Measurements from ENCODE around the gene PRB4. TPM values are rescaled to one million over a fixed set of nuclear protein-coding genes. Genes with fewer than 3 reads are reported as not detected.
"Not testable (repeated sequence)": the region's sequence is repeated elsewhere in the genome, so short reads cannot be mapped to it uniquely, and the experiment has no call there.

PRB4 gene
- total RNA-seq: not detected

DNA sequence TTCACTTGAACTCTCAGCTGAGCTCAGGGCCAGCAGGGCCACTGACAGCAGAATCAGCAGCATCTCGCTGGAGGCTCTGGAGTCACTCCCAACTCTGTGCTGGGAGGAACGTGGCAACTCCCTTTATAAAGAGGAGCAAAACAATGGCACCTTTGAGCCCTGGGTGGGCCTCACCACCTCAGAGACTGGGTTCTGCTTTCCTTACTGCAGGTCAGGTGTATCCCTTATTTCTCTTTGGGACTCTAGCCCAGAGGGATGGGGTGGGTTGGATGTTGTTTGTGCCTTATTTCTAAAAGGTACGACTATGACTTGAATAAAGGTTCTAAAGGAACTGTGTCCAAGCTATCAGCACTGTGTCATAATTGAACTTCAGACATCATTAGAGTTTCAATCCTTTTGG lies at the start of gene PRB4:
TSS of gene PRB4 (minus strand) at position 101 of the 400 bp plus-strand sequence. CDS start at position 63, 38 bp downstream.
- H3K27ac Mint-ChIP-seq: no peak within 1 kb of the TSS
- POLR2A ChIA-PET: no interaction called here

DNA sequence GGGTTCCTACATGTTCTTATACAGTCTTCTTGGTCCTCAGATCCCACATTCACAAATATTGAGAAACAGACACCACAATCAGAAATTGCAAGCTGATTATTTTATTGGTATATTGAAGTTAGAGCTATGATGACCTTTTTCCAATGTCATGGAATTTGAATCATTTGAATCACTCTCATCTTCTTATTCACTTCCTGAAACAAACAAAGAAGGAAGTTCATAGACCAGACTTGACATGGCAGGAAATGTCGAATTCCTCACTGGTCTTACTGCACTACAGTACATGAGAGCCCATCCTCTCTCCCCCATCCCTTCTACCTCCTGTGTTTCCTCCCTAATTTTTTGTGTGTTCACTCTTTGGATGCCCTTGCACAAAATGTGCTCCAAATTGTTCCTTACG lies 41.5 kb upstream of the PRB4 start:
- POLR2A ChIA-PET; H3K4me1 Mint-ChIP-seq (ENCODE audit: low read depth); H3K27ac Mint-ChIP-seq; ATAC-seq; H3K27me3 Mint-ChIP-seq (ENCODE audit: low read depth); H3K36me3 Mint-ChIP-seq (ENCODE audit: low read depth); DNase-seq; CTCF ChIA-PET; H3K4me3 Mint-ChIP-seq; H3K9me3 Mint-ChIP-seq (ENCODE audit: insufficient read depth): not testable (repeated sequence)

More for the DNA sequence above, at the start of gene PRB4:
- DNase-seq (no peak), ATAC-seq (no peak)
- CTCF ChIA-PET: no interaction called here
- Mint-ChIP-seq H3K36me3 (ENCODE audit: low read depth) (no peaks in the 10 kb centered on the region), H3K27me3 (ENCODE audit: low read depth) (peaks cover 6% of the 10 kb centered on the region), H3K4me1 (ENCODE audit: low read depth) (no peaks in the 10 kb centered on the region), H3K9me3 (ENCODE audit: insufficient read depth) (no peaks in the 10 kb centered on the region), H3K4me3 (no peak within 1 kb of the TSS)

DNA sequence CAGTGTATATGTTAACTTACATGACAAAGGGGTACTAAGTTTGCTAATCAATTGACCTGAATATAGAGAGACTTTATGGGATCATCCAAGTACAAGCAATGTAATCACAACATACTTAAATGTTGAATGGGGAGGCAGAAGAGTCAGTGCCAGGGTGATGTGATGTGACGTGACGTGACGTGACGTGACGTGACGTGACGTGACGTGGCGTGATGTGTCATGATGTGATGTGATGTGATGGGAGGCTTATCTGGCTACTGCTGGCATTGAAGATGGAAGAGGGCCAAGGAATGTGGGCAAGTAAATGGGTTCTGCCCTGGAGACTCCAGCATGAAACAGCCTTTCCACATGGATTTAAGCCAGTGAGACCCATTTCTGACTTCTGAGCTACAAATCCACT lies 38.2 kb upstream of the PRB4 start:
- Mint-ChIP-seq H3K4me3 (no peak overlapping the region), H3K36me3 (ENCODE audit: low read depth) (no peaks in the 10 kb centered on the region), H3K27me3 (ENCODE audit: low read depth) (no peaks in the 10 kb centered on the region), H3K4me1 (ENCODE audit: low read depth) (no peaks in the 10 kb centered on the region), H3K9me3 (ENCODE audit: insufficient read depth) (no peaks in the 10 kb centered on the region), H3K27ac (no peak overlapping the region)
- ATAC-seq (no peak), DNase-seq (no peak)
- POLR2A ChIA-PET: no interaction called here
- CTCF ChIA-PET: no interaction called here

DNA sequence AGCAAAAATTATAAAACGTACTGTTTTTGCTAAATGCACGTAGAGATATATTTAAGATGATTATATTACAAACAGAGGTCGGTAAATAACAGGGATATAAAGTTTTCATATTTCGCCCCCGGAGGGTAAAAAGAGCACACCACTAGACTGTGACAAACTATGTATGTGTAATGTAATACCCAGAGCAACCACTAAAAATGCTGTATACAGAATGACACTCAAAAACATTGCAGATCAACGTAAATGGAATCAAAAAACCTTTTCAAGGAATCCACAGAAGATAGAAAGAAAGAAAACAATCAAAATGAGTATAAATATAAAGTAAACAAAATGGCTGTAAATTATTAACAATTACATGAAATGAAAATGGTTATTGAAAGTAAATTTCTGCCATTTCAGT lies 37.6 kb upstream of the PRB4 start:
- Mint-ChIP-seq H3K27me3 (ENCODE audit: low read depth) (no peaks in the 10 kb centered on the region), H3K4me3 (no peak overlapping the region), H3K4me1 (ENCODE audit: low read depth) (no peaks in the 10 kb centered on the region), H3K36me3 (ENCODE audit: low read depth) (no peaks in the 10 kb centered on the region), H3K27ac (no peak overlapping the region), H3K9me3 (ENCODE audit: insufficient read depth) (no peaks in the 10 kb centered on the region)
- POLR2A ChIA-PET: no interaction called here
- CTCF ChIA-PET: no interaction called here
- ATAC-seq (no peak), DNase-seq (no peak)

DNA sequence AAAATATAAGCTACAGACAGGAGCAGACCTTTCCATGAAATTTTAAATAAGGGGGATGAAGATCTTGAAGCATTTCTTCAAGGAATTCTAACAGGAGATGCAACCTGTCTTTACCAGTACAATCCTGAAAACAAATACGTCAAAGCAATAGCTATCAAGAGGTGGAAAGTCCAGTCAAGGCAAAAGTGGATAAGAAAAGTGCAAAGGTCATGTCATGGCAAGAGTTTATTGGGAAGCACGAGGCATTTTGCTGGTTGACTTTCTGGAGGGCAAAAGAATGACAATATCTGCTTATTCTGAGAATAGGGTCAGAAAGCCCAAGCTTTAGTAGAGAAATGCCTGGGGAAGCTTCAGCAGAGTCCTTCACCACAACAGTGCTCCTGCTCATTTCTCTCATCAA lies 34.3 kb upstream of the PRB4 start:
- ChIA-PET CTCF (no interaction called here), POLR2A (no interaction called here)
- Mint-ChIP-seq H3K9me3 (ENCODE audit: insufficient read depth) (no peaks in the 10 kb centered on the region), H3K36me3 (ENCODE audit: low read depth) (no peaks in the 10 kb centered on the region), H3K27ac (no peak overlapping the region), H3K4me3 (no peak overlapping the region), H3K27me3 (ENCODE audit: low read depth) (no peaks in the 10 kb centered on the region), H3K4me1 (ENCODE audit: low read depth) (no peaks in the 10 kb centered on the region)
- no peak for DNase-seq
- no peak for ATAC-seq

DNA sequence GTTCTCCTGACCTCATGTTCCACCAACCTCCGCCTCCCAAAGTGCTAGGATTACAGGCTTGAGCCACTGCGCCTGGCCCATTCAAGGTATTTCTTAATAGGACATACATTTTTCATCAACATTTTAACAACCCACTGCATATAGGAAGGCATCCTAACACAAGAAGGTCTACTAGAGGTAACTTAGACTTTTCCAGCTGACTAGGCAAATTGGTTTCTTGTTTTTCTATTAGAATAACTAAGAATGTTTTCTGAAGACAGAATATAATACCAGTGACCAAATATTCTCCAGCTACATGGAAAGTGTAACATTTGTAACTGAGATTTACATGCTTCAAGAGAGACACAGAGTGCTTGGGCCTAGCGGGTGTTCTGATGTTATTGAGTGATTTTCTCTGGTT lies 14.2 kb upstream of the PRB4 start:
- Mint-ChIP-seq H3K27ac (no peak overlapping the region), H3K27me3 (ENCODE audit: low read depth) (no peaks in the 10 kb centered on the region), H3K9me3 (ENCODE audit: insufficient read depth) (peaks cover 2% of the 10 kb centered on the region), H3K4me3 (no peak overlapping the region), H3K4me1 (ENCODE audit: low read depth) (no peaks in the 10 kb centered on the region), H3K36me3 (ENCODE audit: low read depth) (no peaks in the 10 kb centered on the region)
- ChIA-PET POLR2A (no interaction called here), CTCF (no interaction called here)
- DNase-seq: no peak
- no peak for ATAC-seq

DNA sequence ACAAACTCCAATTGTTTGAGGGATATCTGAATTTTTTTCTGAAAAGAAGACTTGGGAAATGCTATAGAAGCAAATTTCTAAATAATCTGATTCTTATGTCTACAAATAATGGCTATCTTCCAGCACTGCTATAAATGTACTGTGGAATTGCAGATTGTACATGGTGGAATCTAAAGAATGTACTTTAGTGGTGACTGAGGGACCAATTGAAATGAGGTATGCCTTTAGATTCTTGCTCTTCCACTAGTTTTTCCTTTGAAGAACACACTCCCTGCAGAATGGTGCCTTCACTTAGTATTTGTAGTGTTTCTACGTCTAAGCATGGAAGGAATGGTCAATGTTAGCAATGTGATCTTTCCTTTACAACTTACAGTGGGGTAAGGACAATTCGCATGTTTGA lies 11.7 kb upstream of the PRB4 start:
- no peak overlapping the region for H3K4me3 Mint-ChIP-seq
- CTCF ChIA-PET: no interaction called here

DNA sequence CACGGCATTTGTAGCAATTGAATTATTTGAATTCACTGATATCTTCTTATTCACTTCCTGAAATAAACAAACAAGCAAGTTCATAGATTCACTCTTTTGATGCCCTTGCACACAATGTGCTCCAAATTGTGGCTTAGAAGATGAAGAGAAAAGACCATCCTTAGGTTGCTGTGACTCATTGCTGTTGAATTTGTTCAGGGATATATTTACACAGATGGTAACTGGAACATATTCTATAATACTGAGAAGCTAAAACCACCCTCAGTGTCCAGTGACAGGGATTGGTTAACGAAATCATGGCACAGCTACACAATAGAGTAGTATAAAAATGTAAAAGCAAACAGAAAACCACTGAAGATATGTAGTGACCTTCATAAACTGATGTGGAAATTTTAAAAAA lies 3.1 kb downstream of the PRB4 start:
- ChIA-PET CTCF (no interaction called here), POLR2A (no interaction called here)
- DNase-seq: no peak
- ATAC-seq: no peak
- no peaks in the 10 kb centered on the region for H3K4me1 Mint-ChIP-seq (ENCODE audit: low read depth)
- no peak overlapping the region for H3K27ac Mint-ChIP-seq
- no peaks in the 10 kb centered on the region for H3K36me3 Mint-ChIP-seq (ENCODE audit: low read depth)
- H3K4me3 Mint-ChIP-seq: no peak overlapping the region
- peaks cover 4% of the 10 kb centered on the region for H3K27me3 Mint-ChIP-seq (ENCODE audit: low read depth)
- H3K9me3 Mint-ChIP-seq (ENCODE audit: insufficient read depth): no peaks in the 10 kb centered on the region

More for the DNA sequence above, 11.7 kb upstream of the PRB4 start:
- ATAC-seq: no peak
- H3K27ac Mint-ChIP-seq: no peak overlapping the region
- POLR2A ChIA-PET: no interaction called here
- DNase-seq: no peak
- H3K36me3 Mint-ChIP-seq (ENCODE audit: low read depth): no peaks in the 10 kb centered on the region
- no peaks in the 10 kb centered on the region for H3K27me3 Mint-ChIP-seq (ENCODE audit: low read depth)
- no peaks in the 10 kb centered on the region for H3K4me1 Mint-ChIP-seq (ENCODE audit: low read depth)
- peaks cover 6% of the 10 kb centered on the region for H3K9me3 Mint-ChIP-seq (ENCODE audit: insufficient read depth)

DNA sequence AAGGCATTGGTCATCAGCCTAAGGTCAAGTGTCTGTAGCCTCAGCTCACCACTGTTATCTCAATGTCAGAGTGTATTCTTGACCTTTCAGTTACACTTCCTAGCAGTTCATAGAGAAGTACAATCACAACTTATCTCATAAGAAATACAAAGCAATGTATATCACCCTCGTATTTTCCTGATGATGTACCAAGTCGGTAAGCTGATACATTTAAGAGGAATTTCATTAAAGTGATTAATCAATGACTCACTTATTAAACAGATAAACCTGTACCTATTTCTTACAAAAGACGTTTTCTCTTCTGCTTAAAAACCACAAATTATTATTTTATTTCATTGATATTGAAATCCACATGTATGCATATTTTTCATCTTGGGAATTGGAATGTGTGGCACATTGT lies 36.8 kb downstream of the PRB4 start:
- POLR2A ChIA-PET: interaction anchor here (0.6 kb wide), 1 partner anchor 766 kb away, joined by 3 read pairs; no protein-coding TSS in a partner anchor
- CTCF ChIA-PET: no interaction called here
- no peaks in the 10 kb centered on the region for H3K9me3 Mint-ChIP-seq (ENCODE audit: insufficient read depth)
- H3K4me1 Mint-ChIP-seq (ENCODE audit: low read depth): no peaks in the 10 kb centered on the region
- H3K27me3 Mint-ChIP-seq (ENCODE audit: low read depth): no peaks in the 10 kb centered on the region
- no peak overlapping the region for H3K27ac Mint-ChIP-seq
- H3K4me3 Mint-ChIP-seq: no peak overlapping the region
- DNase-seq (no peak), ATAC-seq (no peak)
- H3K36me3 Mint-ChIP-seq (ENCODE audit: low read depth): no peaks in the 10 kb centered on the region

DNA sequence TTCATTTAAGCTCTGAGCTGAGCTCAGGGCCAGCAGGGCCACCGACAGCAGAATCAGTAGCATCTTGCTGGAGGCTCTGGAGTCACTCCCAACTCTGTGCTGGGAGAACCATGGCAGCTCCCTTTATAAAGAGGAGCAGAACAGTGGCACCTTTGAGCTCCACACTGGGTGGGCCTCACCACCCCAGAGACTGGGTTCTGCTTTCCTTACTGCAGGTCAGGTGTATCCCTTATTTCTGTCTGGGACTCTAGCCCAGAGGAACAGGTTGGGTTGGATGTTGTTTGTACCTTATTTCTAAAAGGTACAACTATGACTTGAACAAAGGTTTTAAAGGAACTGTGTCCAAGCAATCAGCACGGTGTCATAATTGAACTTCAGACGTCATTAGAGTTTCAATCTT lies 40.6 kb downstream of the PRB4 start, which contains the start of gene PRB3:
TSS of gene PRB3 (minus strand) at position 101 of the 400 bp plus-strand sequence. CDS start at position 63, 38 bp downstream.
- ChIA-PET POLR2A (no interaction called here), CTCF (interaction anchor here (1.7 kb wide), 1 partner anchor 12 kb away, joined by 3 read pairs; no protein-coding TSS in a partner anchor)
- no peaks in the 10 kb centered on the region for H3K4me1 Mint-ChIP-seq (ENCODE audit: low read depth)

DNA sequence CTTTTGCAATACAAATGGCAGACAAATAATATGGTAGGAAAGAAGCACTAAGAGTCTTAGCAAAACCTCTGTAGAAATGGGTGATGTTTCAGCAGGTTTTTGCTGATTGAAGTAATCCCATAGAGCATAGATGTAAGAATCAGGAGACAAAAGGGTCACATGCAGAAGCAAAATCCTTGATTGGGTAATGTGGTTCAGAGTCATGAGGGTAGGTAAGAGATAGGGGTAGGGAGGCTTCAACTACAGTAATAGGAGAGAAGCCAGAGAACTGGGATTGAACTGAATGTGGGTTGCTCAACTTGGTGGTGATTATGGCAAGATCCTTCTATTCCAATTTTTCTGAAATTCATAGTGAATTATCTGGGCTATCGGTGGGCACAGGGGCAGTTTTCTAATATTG lies 45.7 kb downstream of the PRB4 start:
- no peaks in the 10 kb centered on the region for H3K36me3 Mint-ChIP-seq (ENCODE audit: low read depth)
- no peak for DNase-seq
- H3K27me3 Mint-ChIP-seq (ENCODE audit: low read depth): no peaks in the 10 kb centered on the region
- H3K27ac Mint-ChIP-seq: no peak overlapping the region
- CTCF ChIA-PET: no interaction called here
- ATAC-seq: no peak
- H3K4me1 Mint-ChIP-seq (ENCODE audit: low read depth): no peaks in the 10 kb centered on the region
- POLR2A ChIA-PET: no interaction called here
- H3K4me3 Mint-ChIP-seq: no peak overlapping the region
- H3K9me3 Mint-ChIP-seq (ENCODE audit: insufficient read depth): peaks cover 2% of the 10 kb centered on the region

More for the DNA sequence above, 40.6 kb downstream of the PRB4 start, which contains the start of gene PRB3:
- no peaks in the 10 kb centered on the region for H3K9me3 Mint-ChIP-seq (ENCODE audit: insufficient read depth)
- no peaks in the 10 kb centered on the region for H3K27me3 Mint-ChIP-seq (ENCODE audit: low read depth)
- H3K27ac Mint-ChIP-seq: no peak within 1 kb of the TSS
- H3K4me3 Mint-ChIP-seq: no peak within 1 kb of the TSS
- H3K36me3 Mint-ChIP-seq (ENCODE audit: low read depth): no peaks in the 10 kb centered on the region
- no peak for ATAC-seq
- no peak for DNase-seq

Measured in activated CD8-positive, alpha-beta T cell treated with anti-CD3 and anti-CD28 coated beads, Interleukin-2, amount 10 ng/mL, durations not matched to agents 7 days and 5 days (primary cell).